Retinal pigment epithelial cell (primary cell): ENCODE measurements around the gene APOB.
A peak's percentile ranks its signal among the peaks of the same experiment; 100 is the strongest.

ENCODE experiments used
- DNase-seq: peaks from one replicate; pipeline ENCODE4 v3.0.0-alpha.2; 2010; ENCODE audit warnings: low read depth
- H3K4me3 ChIP-seq: 2 replicates; pipeline ENCODE4 v1.5.1; 2011; ENCODE audit warnings: mild to moderate bottlenecking, low read length, control low read depth, moderate library complexity
- CTCF ChIP-seq: conservative IDR thresholded peaks from 2 replicates; pipeline ENCODE4 v1.5.1; 2011; ENCODE audit warnings: low read depth, low read length, control low read depth, inconsistent platforms

APOB gene

GRCh38 chr2:21047141-21048009 lies 3.5 kb upstream of the APOB start:
- no peak for DNase-seq
- no peak for TF ChIP-seq CTCF

GRCh38 chr2:21046506-21046905 lies 2.6 kb upstream of the APOB start:
- no peak for TF ChIP-seq CTCF

More at GRCh38 chr2:21047141-21048009, 3.5 kb upstream of the APOB start:
- no peak overlapping the region for H3K4me3 ChIP-seq

GRCh38 chr2:21044694-21045371 lies 960 bp upstream of the APOB start:
- no peak overlapping the region for H3K4me3 ChIP-seq
- TF ChIP-seq CTCF: no peak
- DNase-seq: no peak

More at GRCh38 chr2:21046506-21046905, 2.6 kb upstream of the APOB start:
- no peak for DNase-seq
- no peak overlapping the region for H3K4me3 ChIP-seq

GRCh38 chr2:21042958-21043743 lies 722 bp downstream of the APOB start:
- no peak overlapping the region for H3K4me3 ChIP-seq
- no peak for DNase-seq
- peak; percentile 95 for TF ChIP-seq CTCF

- TF ChIP-seq CTCF: no peak
- DNase-seq: no peak
- H3K4me3 ChIP-seq: no peak overlapping the region
Observed at GRCh38 chr2:21042708-21042957, 1.2 kb downstream of the APOB start.

- no peak for TF ChIP-seq CTCF
- no peak overlapping the region for H3K4me3 ChIP-seq
- no peak for DNase-seq
Observed at GRCh38 chr2:21041943-21042707, 1.7 kb downstream of the APOB start.
